Measurements from ENCODE around the gene SOX5. TPM values are rescaled to one million over a fixed set of nuclear protein-coding genes. Genes with fewer than 3 reads are reported as not detected.

Gene SOX5
- total and polyA plus RNA-seq, 9 of the 15 experiments (the other 6 are each of a cell fraction or from before 2014, with no cell fraction given) = 8.3 to 16.5 (median 11.9) TPM

GRCh38 chr12:23721268-23721667 lies 228.2 kb downstream of the SOX5 start:
- FAIRE-seq = peak; percentile 78
- Histone ChIP-seq H2AFZ (ENCODE audit: low read depth, low read length) (peak overlapping the region; percentile 82), H3K79me2 (ENCODE audit: control insufficient read depth, insufficient read depth, low read length) (peaks cover 46% of the 10 kb centered on the region), H3K9me1 (ENCODE audit: control insufficient read depth, insufficient read depth, low read length) (no peaks in the 10 kb centered on the region), H3K27ac (ENCODE audit: extremely low read depth, low read depth, low read length) (peak overlapping the region; percentile 81), H3K4me3 (peak overlapping the region; percentile 34), H3K4me1 (replicated peaks in 1 of 2; ENCODE audit: control insufficient read depth in 2 of 2, insufficient read depth in 2 of 2, low read length in 2 of 2) (peaks cover 0 to 18% of the 10 kb centered on the region in 2 experiments; a peak in 3 of 5 replicates), H3K9ac (ENCODE audit: insufficient read depth in 1 of 2, low read depth in 2 of 2, low read length in 2 of 2) (peak overlapping the region in 1 of 2 experiments; percentile 79; a peak in 2 of 4 replicates), H3K4me2 (ENCODE audit: insufficient read depth, low read length) (peak overlapping the region; percentile 78), H4K20me1 (replicated peaks; ENCODE audit: control insufficient read depth, insufficient read depth, low read length) (no peaks in the 10 kb centered on the region), H3K27me3 (ENCODE audit: control insufficient read depth in 2 of 2, insufficient read depth in 2 of 2, low read length in 2 of 2) (no peaks in the 10 kb centered on the region), H3K36me3 (ENCODE audit: control insufficient read depth, insufficient read depth, low read length) (peaks cover 13% of the 10 kb centered on the region; the same call in 2 of the 3 replicates), H3K9me3 (replicated peaks; ENCODE audit: control insufficient read depth, insufficient read depth, low read depth, low read length) (peaks cover 7% of the 10 kb centered on the region; the same call in 1 of the 2 replicates)
- intact Hi-C loops (cut with micrococcal nuclease) (loop anchor here (2.0 to 5.0 kb wide), 2 partner anchors 164 to 166 kb away; no protein-coding TSS in a partner anchor), in situ Hi-C loops (cut with MboI) (no loop called here)
- peak; percentile 79 for ATAC-seq
- ChIA-PET POLR2A (interaction anchor here (0.6 to 1.9 kb wide), 7 partner anchors 10 to 1081 kb away, joined by 3 to 5 read pairs (median 3); no protein-coding TSS in a partner anchor), CTCF (ENCODE audit: low intra/inter-chr PET ratio) (no interaction called here)
- DNase-seq (ENCODE audit: extremely low read depth in 1 of 4, low spot score in 3 of 4) = peak; percentile 23 to 85 (median 44)
- no TSS peak for BruUV-seq (replicated peaks)
- WGBS (ENCODE audit: insufficient coverage, low coverage, missing lambda C conversion rate) = 2% methylated on average over 5 of the region's 8 CpGs
- peak; percentile 68 for TF ChIP-seq ETV1 (tag; conservative IDR thresholded peaks at IDR 0.05; ENCODE audit: low read depth)
- no peak for TF ChIP-seq NKRF (IDR thresholded peaks at IDR 0.05; ENCODE audit: borderline replicate concordance)
- TF ChIP-seq ZKSCAN3 (CRISPR knock-in tag; IDR thresholded peaks at IDR 0.05) = no peak
- TF ChIP-seq CBFA2T3 (IDR thresholded peaks at IDR 0.05) = peak; percentile 62
- no peak for TF ChIP-seq ATF1 (CRISPR knock-in tag; IDR thresholded peaks at IDR 0.05)
- TF ChIP-seq ATF1 (tag; IDR thresholded peaks at IDR 0.05) = peak; percentile 64
- TF ChIP-seq CBX3 (IDR thresholded peaks at IDR 0.05; ENCODE audit: borderline replicate concordance in 1 of 2, low read length in 2 of 2) = 0 out of 3 replicates have a peak, but pooled peaks of 1 of the 2 experiments have one; percentile 32
- TF ChIP-seq BRD9 (IDR thresholded peaks at IDR 0.05; ENCODE audit: low read depth, partially characterized antibody) = peak; percentile 75
- TF ChIP-seq SMARCA4 (IDR thresholded peaks at IDR 0.05) = peak; percentile 67
- peak; percentile 28; the same call in 1 of the 2 replicates for TF ChIP-seq MYC (IDR thresholded peaks at IDR 0.05; ENCODE audit: low read depth, low read length)
- TF ChIP-seq MYC (CRISPR knock-in tag; IDR thresholded peaks at IDR 0.05; ENCODE audit: borderline replicate concordance, low read depth) = no peak
- no peak for TF ChIP-seq PHF21A (IDR thresholded peaks at IDR 0.05; ENCODE audit: borderline replicate concordance, low read depth)
- TF ChIP-seq ARID1B (IDR thresholded peaks at IDR 0.05) = peak; percentile 60; the same call in 1 of the 2 replicates
- TF ChIP-seq C11orf30 (IDR thresholded peaks at IDR 0.05; ENCODE audit: low read depth) = peak; percentile 72
- 0 out of 2 replicates have a peak, but pooled peaks have one; percentile 19 for TF ChIP-seq GATA2 (CRISPR knock-in tag; IDR thresholded peaks at IDR 0.05)
- TF ChIP-seq CBX2 (IDR thresholded peaks at IDR 0.05; ENCODE audit: insufficient read depth, low read length, poor library complexity, severe bottlenecking) = no peak
- TF ChIP-seq ZNF384 (IDR thresholded peaks at IDR 0.05; ENCODE audit: low read depth, low read length) = peak; percentile 82
- 0 out of 2 replicates have a peak, but pooled peaks have one; percentile 26 for TF ChIP-seq PML (IDR thresholded peaks at IDR 0.05; ENCODE audit: low read length)
- 0 out of 2 replicates have a peak, but pooled peaks have one; percentile 34 for TF ChIP-seq POLR2AphosphoS5 (IDR thresholded peaks at IDR 0.05; ENCODE audit: control insufficient read depth, insufficient read depth, low read depth, low read length)
- TF ChIP-seq KDM1A (IDR thresholded peaks at IDR 0.05) = 0 out of 4 replicates have a peak, but pooled peaks of 1 of the 2 experiments have one; percentile 68
- peak; percentile 41; the same call in 1 of the 2 replicates for TF ChIP-seq ATF7 (IDR thresholded peaks at IDR 0.05)
- TF ChIP-seq SAFB (IDR thresholded peaks at IDR 0.05; ENCODE audit: borderline replicate concordance, low read depth, low read length) = no peak
- TF ChIP-seq POLR2B (IDR thresholded peaks at IDR 0.05; ENCODE audit: low read depth, partially characterized antibody) = peak; percentile 23
- TF ChIP-seq MTA3 (IDR thresholded peaks at IDR 0.05; ENCODE audit: borderline replicate concordance) = no peak
